ENCODE data around the gene EPB41L1. TPM values are rescaled to one million over a fixed set of nuclear protein-coding genes. Genes with fewer than 3 reads are reported as not detected.

Gene EPB41L1
- total RNA-seq, 1 donor from 2014 or later: 35.6 TPM

DNA sequence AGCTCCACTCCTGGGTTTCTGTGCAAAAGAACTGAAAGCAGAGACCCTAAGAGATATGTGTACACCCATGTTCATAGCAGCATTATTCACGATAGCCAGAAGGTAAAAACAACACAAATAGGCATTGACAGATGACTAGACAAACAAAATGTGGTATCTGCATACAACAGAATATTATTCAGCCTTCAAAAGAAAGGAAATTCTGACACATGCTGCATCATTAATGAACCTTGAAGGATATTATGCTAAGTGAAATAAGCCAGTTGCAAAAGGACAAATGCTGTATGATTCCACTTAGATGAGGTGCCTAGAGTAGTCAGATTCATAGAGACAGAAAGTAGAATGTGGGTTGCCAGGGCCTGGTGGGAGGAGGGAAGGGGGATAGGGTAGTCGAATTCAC lies 99.5 kb downstream of the EPB41L1 start:
- no peak for DNase-seq (ENCODE audit: low spot score, unreplicated experiment)
- Mint-ChIP-seq H3K27ac (no peak overlapping the region), H3K9me3 (ENCODE audit: low read depth) (no peaks in the 10 kb centered on the region), H3K36me3 (ENCODE audit: insufficient read depth) (peaks cover 8% of the 10 kb centered on the region), H3K4me1 (ENCODE audit: low read depth) (no peaks in the 10 kb centered on the region), H3K27me3 (peaks cover under 1% of the 10 kb centered on the region), H3K4me3 (ENCODE audit: low read depth) (no peak overlapping the region)
- TF ChIP-seq, protein P1, sequence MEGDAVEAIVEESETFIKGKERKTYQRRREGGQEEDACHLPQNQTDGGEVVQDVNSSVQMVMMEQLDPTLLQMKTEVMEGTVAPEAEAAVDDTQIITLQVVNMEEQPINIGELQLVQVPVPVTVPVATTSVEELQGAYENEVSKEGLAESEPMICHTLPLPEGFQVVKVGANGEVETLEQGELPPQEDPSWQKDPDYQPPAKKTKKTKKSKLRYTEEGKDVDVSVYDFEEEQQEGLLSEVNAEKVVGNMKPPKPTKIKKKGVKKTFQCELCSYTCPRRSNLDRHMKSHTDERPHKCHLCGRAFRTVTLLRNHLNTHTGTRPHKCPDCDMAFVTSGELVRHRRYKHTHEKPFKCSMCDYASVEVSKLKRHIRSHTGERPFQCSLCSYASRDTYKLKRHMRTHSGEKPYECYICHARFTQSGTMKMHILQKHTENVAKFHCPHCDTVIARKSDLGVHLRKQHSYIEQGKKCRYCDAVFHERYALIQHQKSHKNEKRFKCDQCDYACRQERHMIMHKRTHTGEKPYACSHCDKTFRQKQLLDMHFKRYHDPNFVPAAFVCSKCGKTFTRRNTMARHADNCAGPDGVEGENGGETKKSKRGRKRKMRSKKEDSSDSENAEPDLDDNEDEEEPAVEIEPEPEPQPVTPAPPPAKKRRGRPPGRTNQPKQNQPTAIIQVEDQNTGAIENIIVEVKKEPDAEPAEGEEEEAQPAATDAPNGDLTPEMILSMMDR (IDR thresholded peaks at IDR 0.05; ENCODE audit: unreplicated experiment): no peak

DNA sequence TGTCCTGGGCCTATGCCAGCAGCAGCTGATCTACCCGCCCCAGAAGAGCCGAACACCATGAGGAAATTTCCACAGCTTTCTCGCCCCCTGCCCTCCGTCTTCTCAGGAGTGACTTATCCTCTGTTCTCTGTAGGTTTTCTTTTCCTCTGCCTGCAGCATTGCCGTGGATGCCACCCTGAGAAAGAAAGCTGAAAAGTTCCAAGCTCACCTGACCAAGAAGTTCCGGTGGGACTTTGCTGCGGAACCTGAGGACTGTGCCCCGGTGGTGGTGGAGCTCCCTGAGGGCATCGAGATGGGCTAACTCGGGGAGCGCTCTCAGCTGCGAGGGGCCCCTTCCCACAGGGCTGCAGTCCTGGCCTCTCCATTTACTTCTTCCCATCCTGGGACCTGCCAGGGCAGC lies 100.9 kb downstream of the EPB41L1 start:
- Mint-ChIP-seq H3K4me3 (ENCODE audit: low read depth) (no peak overlapping the region), H3K27ac (no peak overlapping the region), H3K4me1 (ENCODE audit: low read depth) (no peaks in the 10 kb centered on the region), H3K9me3 (ENCODE audit: low read depth) (no peaks in the 10 kb centered on the region), H3K36me3 (ENCODE audit: insufficient read depth) (peaks cover 5% of the 10 kb centered on the region), H3K27me3 (peaks cover 11% of the 10 kb centered on the region)
- DNase-seq (ENCODE audit: low spot score, unreplicated experiment): no peak
- TF ChIP-seq, protein P1 (IDR thresholded peaks at IDR 0.05; ENCODE audit: unreplicated experiment): no peak

DNA sequence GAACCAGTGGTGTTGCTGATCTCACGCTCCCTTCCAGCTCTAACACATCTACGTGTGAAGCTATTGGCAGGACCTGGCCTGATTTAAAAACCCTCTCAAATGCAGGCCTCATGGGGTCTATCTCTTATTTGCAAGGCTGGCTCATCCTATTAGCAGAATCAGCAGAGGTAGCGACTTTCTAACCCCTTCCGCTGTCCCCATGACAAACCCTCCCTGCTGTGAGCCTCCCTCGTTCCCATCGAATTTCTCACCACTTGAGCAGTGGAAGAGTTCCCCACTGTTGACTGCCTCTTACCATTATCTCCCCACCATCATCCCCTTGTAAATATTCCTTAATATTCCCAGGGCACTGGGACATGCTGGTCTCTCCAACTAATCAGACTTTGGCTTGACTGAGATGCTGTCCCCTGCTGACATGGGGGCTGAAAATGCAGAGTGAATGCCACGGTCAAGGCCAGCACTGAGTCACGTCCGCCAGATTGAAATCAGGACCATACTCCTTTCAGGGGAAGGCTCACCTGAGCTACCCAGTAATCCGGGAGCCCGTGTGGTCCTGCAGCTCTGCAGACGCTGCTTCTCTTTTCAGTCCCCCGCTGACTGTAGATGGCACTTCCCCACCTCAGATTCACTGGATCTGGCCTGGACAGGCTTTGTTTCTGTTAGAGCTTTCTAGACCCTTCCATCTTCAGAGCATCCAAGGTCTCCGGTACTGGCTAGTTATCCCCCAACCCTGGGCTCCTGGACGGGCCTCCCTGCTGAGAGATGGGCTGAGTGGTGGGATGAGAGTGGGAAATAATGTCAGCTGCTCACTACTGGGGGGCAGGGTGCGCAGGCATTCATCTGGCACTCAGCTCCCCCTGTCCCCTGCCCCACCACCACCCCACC lies 104.9 kb downstream of the EPB41L1 start:
- DNase-seq (ENCODE audit: low spot score, unreplicated experiment): no peak
- TF ChIP-seq, protein P1 (IDR thresholded peaks at IDR 0.05; ENCODE audit: unreplicated experiment): no peak
- Mint-ChIP-seq H3K9me3 (ENCODE audit: low read depth) (no peaks in the 10 kb centered on the region), H3K27me3 (peaks cover 15% of the 10 kb centered on the region), H3K27ac (no peak overlapping the region), H3K4me1 (ENCODE audit: low read depth) (no peaks in the 10 kb centered on the region), H3K36me3 (ENCODE audit: insufficient read depth) (peaks cover 3% of the 10 kb centered on the region), H3K4me3 (ENCODE audit: low read depth) (no peak overlapping the region)

DNA sequence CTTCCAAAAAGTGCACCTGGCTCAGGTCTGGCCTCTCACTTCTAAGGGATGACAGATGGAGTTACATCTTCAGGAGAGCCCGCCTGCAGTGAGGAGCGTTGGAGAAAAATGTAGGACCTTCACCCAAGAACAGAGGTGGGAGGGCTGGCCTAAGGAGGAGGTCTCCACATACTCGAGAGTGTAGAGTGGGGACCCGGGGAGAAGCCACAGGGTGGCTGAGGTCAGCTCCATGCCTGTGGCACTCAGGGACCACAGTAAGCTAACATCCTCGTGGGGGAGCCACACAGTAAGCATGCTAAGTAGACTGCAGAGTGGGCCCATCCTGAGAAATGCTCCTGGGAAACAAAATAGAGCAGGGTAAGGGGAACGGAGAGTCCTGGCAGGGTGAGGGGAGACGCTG lies 105.8 kb downstream of the EPB41L1 start:
- no peaks in the 10 kb centered on the region for H3K9me3 Mint-ChIP-seq (ENCODE audit: low read depth)
- no peak overlapping the region for H3K27ac Mint-ChIP-seq
- H3K36me3 Mint-ChIP-seq (ENCODE audit: insufficient read depth): peaks cover 3% of the 10 kb centered on the region
- TF ChIP-seq, protein P1 (IDR thresholded peaks at IDR 0.05; ENCODE audit: unreplicated experiment): no peak
- peaks cover 15% of the 10 kb centered on the region for H3K27me3 Mint-ChIP-seq
- no peak for DNase-seq (ENCODE audit: low spot score, unreplicated experiment)
- H3K4me1 Mint-ChIP-seq (ENCODE audit: low read depth): no peaks in the 10 kb centered on the region
- H3K4me3 Mint-ChIP-seq (ENCODE audit: low read depth): no peak overlapping the region

DNA sequence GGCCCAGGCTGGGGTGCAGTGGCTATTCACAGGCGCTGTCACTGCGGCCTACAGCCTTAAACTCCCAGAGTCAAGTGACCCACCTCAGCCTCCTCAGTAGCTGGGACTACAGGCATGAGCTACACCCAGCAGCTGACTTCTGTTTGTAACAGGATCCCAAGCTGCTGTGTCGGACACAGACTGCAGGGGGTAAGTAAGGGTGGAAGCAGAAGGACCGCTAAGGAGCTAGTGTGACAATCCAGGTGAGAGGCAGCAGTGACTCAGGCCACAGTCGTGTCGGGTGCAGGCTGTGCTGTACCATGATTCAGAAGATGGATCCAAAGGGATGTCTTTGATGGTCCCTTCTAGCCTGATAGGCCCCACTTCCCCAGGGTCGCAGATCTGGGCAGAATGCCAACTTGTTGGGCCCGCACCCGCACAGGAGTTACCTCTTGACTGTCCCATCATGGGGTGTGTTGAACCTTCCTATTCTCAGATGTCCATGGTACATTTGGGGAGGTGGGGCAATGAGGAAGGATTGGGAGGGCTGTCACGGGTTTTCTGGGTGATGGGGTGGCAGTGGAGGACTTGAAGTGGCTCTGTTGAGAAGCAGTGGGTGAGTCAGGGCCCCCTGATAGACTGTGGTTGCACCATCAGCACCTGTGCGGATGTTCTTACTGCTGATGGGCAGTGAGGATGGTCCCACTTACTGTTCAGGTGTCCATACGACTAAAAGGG lies 107.0 kb downstream of the EPB41L1 start:
- H3K27ac Mint-ChIP-seq: no peak overlapping the region
- peaks cover 15% of the 10 kb centered on the region for H3K27me3 Mint-ChIP-seq
- H3K9me3 Mint-ChIP-seq (ENCODE audit: low read depth): no peaks in the 10 kb centered on the region
- TF ChIP-seq, protein P1 (IDR thresholded peaks at IDR 0.05; ENCODE audit: unreplicated experiment): no peak
- H3K36me3 Mint-ChIP-seq (ENCODE audit: insufficient read depth): no peaks in the 10 kb centered on the region
- H3K4me3 Mint-ChIP-seq (ENCODE audit: low read depth): no peak overlapping the region
- no peak for DNase-seq (ENCODE audit: low spot score, unreplicated experiment)
- H3K4me1 Mint-ChIP-seq (ENCODE audit: low read depth): no peaks in the 10 kb centered on the region
